Stimulated activated naive B cell treated with anti-CD40 and anti-IgM and Interleukin-4, amounts not matched to agents 10 μg/mL and 1 μg/mL and 100 μg/mL, for 72 hours (primary cell): ENCODE measurements around the gene SSNA1.
A peak's percentile ranks its signal among the peaks of the same experiment; 100 is the strongest.
"Not testable (repeated sequence)": the region's sequence is repeated elsewhere in the genome, so short reads cannot be mapped to it uniquely, and the experiment has no call there.

Experiments used
- ATAC-seq, 2 donors: fragments of 150-1000 bp; cut with Tn5 transposase; replicated peaks; 2 replicates each; pipeline ENCODE4 v1.10.0; 2021; ENCODE audit warnings: moderate library complexity in 1 of 2
- DNase-seq: peaks from one replicate; pipeline ENCODE4 v3.0.0; 2021
- H3K27ac Mint-ChIP-seq: one replicate; pipeline ENCODE4 v1.8.0; 2022; ENCODE audit warnings: mild to moderate bottlenecking, mixed read lengths
- H3K27me3 Mint-ChIP-seq, 2 donors: one replicate each; pipeline ENCODE4 v1.8.0; 2022; ENCODE audit warnings: mixed read lengths in 2 of 2
- H3K36me3 Mint-ChIP-seq, 2 donors: one replicate each; pipeline ENCODE4 v1.8.0; 2022; ENCODE audit warnings: mixed read lengths in 2 of 2, mild to moderate bottlenecking in 1 of 2
- H3K4me1 Mint-ChIP-seq, 2 donors: one replicate each; pipeline ENCODE4 v1.8.0; 2022; ENCODE audit warnings: mixed read lengths in 2 of 2, mild to moderate bottlenecking in 1 of 2
- H3K4me3 Mint-ChIP-seq, 2 donors: one replicate each; pipeline ENCODE4 v1.8.0; 2022; ENCODE audit warnings: mild to moderate bottlenecking in 2 of 2, mixed read lengths in 2 of 2, moderate library complexity in 1 of 2
- H3K9me3 Mint-ChIP-seq, 2 donors: one replicate each; pipeline ENCODE4 v1.8.0; 2022; ENCODE audit warnings: mixed read lengths in 2 of 2, mild to moderate bottlenecking in 1 of 2

The SSNA1 gene

GRCh38 chr9:137235424-137236237 is 47.2 kb downstream of the SSNA1 start:
- Mint-ChIP-seq H3K9me3 (no peaks in the 10 kb centered on the region), H3K27ac (no peak overlapping the region), H3K27me3 (peaks cover 0 to 10% of the 10 kb centered on the region in 2 donors), H3K4me1 (peaks cover 24 to 54% of the 10 kb centered on the region in 2 donors), H3K36me3 (peaks cover 0 to 4% of the 10 kb centered on the region in 2 donors), H3K4me3 (peak overlapping the region; percentile 52 to 61)
- ATAC-seq (no peak), DNase-seq (no peak)

- H3K36me3 Mint-ChIP-seq: peaks cover 5 to 6% of the 10 kb centered on the region in 2 donors
- peak overlapping the region; percentile 71 for H3K27ac Mint-ChIP-seq
- peaks cover 0 to 10% of the 10 kb centered on the region in 2 donors for H3K27me3 Mint-ChIP-seq
- H3K4me3 Mint-ChIP-seq: peak overlapping the region; percentile 46 to 61
- ATAC-seq: peak; percentile 40 to 43
- DNase-seq: peak; percentile 82
- H3K9me3 Mint-ChIP-seq: no peaks in the 10 kb centered on the region
- H3K4me1 Mint-ChIP-seq: peaks cover 26 to 60% of the 10 kb centered on the region in 2 donors
Observed at GRCh38 chr9:137236238-137236935, 47.9 kb downstream of the SSNA1 start.

- H3K36me3 Mint-ChIP-seq: peaks cover 5 to 7% of the 10 kb centered on the region in 2 donors
- ATAC-seq: no peak
- H3K27me3 Mint-ChIP-seq: peaks cover 0 to 6% of the 10 kb centered on the region in 2 donors
- DNase-seq: no peak
- H3K27ac Mint-ChIP-seq: peak overlapping the region; percentile 71
- H3K4me3 Mint-ChIP-seq: peak overlapping the region; percentile 46 to 61
- peaks cover 26 to 60% of the 10 kb centered on the region in 2 donors for H3K4me1 Mint-ChIP-seq
- no peaks in the 10 kb centered on the region for H3K9me3 Mint-ChIP-seq
Observed at GRCh38 chr9:137236936-137237421, 48.5 kb downstream of the SSNA1 start.

GRCh38 chr9:137237759-137238726 is 49.6 kb downstream of the SSNA1 start:
- Mint-ChIP-seq H3K9me3 (no peaks in the 10 kb centered on the region), H3K27ac (no peak overlapping the region), H3K36me3 (peaks cover 16 to 17% of the 10 kb centered on the region in 2 donors), H3K4me3 (peak overlapping the region; percentile 11 to 57), H3K4me1 (peaks cover 32 to 71% of the 10 kb centered on the region in 2 donors), H3K27me3 (no peaks in the 10 kb centered on the region)
- ATAC-seq (no peak), DNase-seq (no peak)

- peak overlapping the region; percentile 86 to 94 for H3K4me3 Mint-ChIP-seq
- peaks cover 42 to 80% of the 10 kb centered on the region in 2 donors for H3K4me1 Mint-ChIP-seq
- H3K27ac Mint-ChIP-seq: peak overlapping the region; percentile 77
- H3K9me3 Mint-ChIP-seq, DNase-seq, ATAC-seq, H3K27me3 Mint-ChIP-seq: not testable (repeated sequence)
- peaks cover 19 to 30% of the 10 kb centered on the region in 2 donors for H3K36me3 Mint-ChIP-seq
Observed at GRCh38 chr9:137239541-137240200, 51.2 kb downstream of the SSNA1 start.
